CD14-positive monocyte (primary cell): ENCODE data around the gene YBX2. TPM values are rescaled to one million over a fixed set of nuclear protein-coding genes. Genes with fewer than 3 reads are reported as not detected.

ENCODE experiments used
- DNase-seq, 3 donors: peaks; one replicate each; pipeline ENCODE4 v3.0.0-alpha.2; 2011 to 2022
- H2AFZ ChIP-seq: 2 replicates; pipeline ENCODE4 v1.6.0; 2012; ENCODE audit warnings: mild to moderate bottlenecking, low read depth, low read length, inconsistent platforms; ENCODE audit not compliant: insufficient read depth, poor library complexity, severe bottlenecking
- H3K27ac ChIP-seq, 2 donors: 1 replicate in 1 of 2; 2 replicates in 1 of 2; pipeline ENCODE4 v1.5.1; 2012 to 2013; ENCODE audit warnings: low read length in 2 of 2, control low read depth in 1 of 2, inconsistent platforms in 1 of 2, low read depth in 1 of 2, mild to moderate bottlenecking in 1 of 2
- H3K27me3 ChIP-seq, 2 donors: one replicate each; pipeline versions ENCODE4 v1.6.0 to v1.6.1; 2011 to 2013; ENCODE audit warnings: low read length in 2 of 2; ENCODE audit not compliant: control insufficient read depth in 2 of 2, insufficient read depth in 2 of 2
- H3K36me3 ChIP-seq, 2 donors: replicated peaks in 1 of 2; 1 replicate in 1 of 2; 2 replicates in 1 of 2; pipeline versions ENCODE4 v1.5.1 to v1.6.1; 2012 to 2013; ENCODE audit warnings: low read length in 2 of 2, control low read depth in 1 of 2, inconsistent platforms in 1 of 2, mild to moderate bottlenecking in 1 of 2; ENCODE audit not compliant: insufficient read depth in 2 of 2, control insufficient read depth in 1 of 2
- H3K4me1 ChIP-seq, 2 donors: 1 replicate in 1 of 2; 2 replicates in 1 of 2; pipeline versions ENCODE4 v1.5.1 to v1.6.1; 2012 to 2013; ENCODE audit warnings: low read length in 2 of 2, control low read depth in 1 of 2, inconsistent platforms in 1 of 2, mild to moderate bottlenecking in 1 of 2, moderate library complexity in 1 of 2; ENCODE audit not compliant: insufficient read depth in 2 of 2, control insufficient read depth in 1 of 2
- H3K4me2 ChIP-seq: replicated peaks from 2 replicates; pipeline ENCODE3; 2012; ENCODE audit warnings: low read length, moderate library complexity, mild to moderate bottlenecking; ENCODE audit not compliant: poor library complexity, severe bottlenecking; ENCODE audit errors: extremely low read depth
- H3K4me3 ChIP-seq, 3 experiments: fragments of 200-600 bp in 1 of 3; sonication (generic) in 1 of 3; replicated peaks in 1 of 3; 1 replicate in 2 of 3; 2 replicates in 1 of 3; pipeline ENCODE4 v1.5.1; 2011 to 2013; ENCODE audit warnings: low read length in 3 of 3, mild to moderate bottlenecking in 3 of 3, control low read depth in 2 of 3, low read depth in 2 of 3, inconsistent platforms in 1 of 3, moderate library complexity in 1 of 3
- H3K79me2 ChIP-seq: 2 replicates; pipeline ENCODE4 v1.6.0; 2012; ENCODE audit warnings: mild to moderate bottlenecking, control low read depth, inconsistent platforms, low read length, moderate library complexity; ENCODE audit not compliant: insufficient read depth
- H3K9ac ChIP-seq: 2 replicates; pipeline ENCODE4 v1.6.0; 2017; ENCODE audit warnings: low read length, mild to moderate bottlenecking; ENCODE audit not compliant: insufficient read depth, poor library complexity, severe bottlenecking
- H3K9me3 ChIP-seq, 2 donors: replicated peaks in 1 of 2; 1 replicate in 1 of 2; 2 replicates in 1 of 2; pipeline versions ENCODE4 v1.5.1 to v1.6.1; 2012 to 2013; ENCODE audit warnings: low read length in 2 of 2, control low read depth in 1 of 2; ENCODE audit not compliant: control insufficient read depth in 1 of 2, insufficient read depth in 1 of 2
- H4K20me1 ChIP-seq: 2 replicates; pipeline ENCODE4 v1.6.0; 2012; ENCODE audit warnings: mild to moderate bottlenecking, low read length, control low read depth, moderate library complexity; ENCODE audit not compliant: insufficient read depth
- H3K27ac Mint-ChIP-seq, 7 donors: one replicate each; pipeline ENCODE4 v1.8.0; 2020; ENCODE audit warnings: mild to moderate bottlenecking in 7 of 7, mixed read lengths in 7 of 7, moderate library complexity in 6 of 7, inconsistent platforms in 2 of 7
- H3K27me3 Mint-ChIP-seq, 3 donors: one replicate each; pipeline ENCODE4 v1.8.0; 2021 to 2022; ENCODE audit warnings: low read depth in 3 of 3, mild to moderate bottlenecking in 3 of 3, mixed read lengths in 3 of 3, moderate library complexity in 3 of 3, inconsistent platforms in 1 of 3
- H3K36me3 Mint-ChIP-seq, 2 donors: one replicate each; pipeline ENCODE4 v1.8.0; 2020; ENCODE audit warnings: mixed read lengths in 2 of 2, inconsistent platforms in 1 of 2, mild to moderate bottlenecking in 1 of 2
- H3K4me1 Mint-ChIP-seq: one replicate; pipeline ENCODE4 v1.8.0; 2020; ENCODE audit warnings: mild to moderate bottlenecking, mixed read lengths
- H3K4me3 Mint-ChIP-seq, 2 donors: one replicate each; pipeline ENCODE4 v1.8.0; 2020; ENCODE audit warnings: mild to moderate bottlenecking in 2 of 2, mixed read lengths in 2 of 2, moderate library complexity in 1 of 2
- H3K9me3 Mint-ChIP-seq, 7 donors: one replicate each; pipeline ENCODE4 v1.8.0; 2020 to 2022; ENCODE audit warnings: mixed read lengths in 7 of 7, mild to moderate bottlenecking in 6 of 7, moderate library complexity in 6 of 7, inconsistent platforms in 2 of 7
- CTCF ChIP-seq: fragments of 200-600 bp; IDR thresholded peaks from one replicate; pipeline ENCODE4 v1.8.0; 2022; ENCODE audit warnings: antibody characterized with exemption, mild to moderate bottlenecking
- WGBS: methylation state at CpG from one replicate; pipeline ENCODE4 v1.1.5; 2013; ENCODE audit warnings: missing lambda C conversion rate; ENCODE audit not compliant: insufficient coverage; 5-methylcytosine and 5-hydroxymethylcytosine counted together
- intact Hi-C, 2 donors: fragments of 100-400 bp; cut with micrococcal nuclease; formaldehyde crosslinking; loops; one replicate each; pipeline versions ENCODE4 v1.15.0 to v1.15.1; 2023
- polyA plus RNA-seq, 3 donors: library from polyadenylated mRNA; depleted of rRNA in 1 of 3; unstranded in 2 of 3; stranded (reverse) in 1 of 3; fragments of 300-500 nt in 2 of 3; fragments of >200 nt in 1 of 3; fragmentation: Illumina TruSeq in 2 of 3; gene quantifications; 1 replicate in 2 of 3; 2 replicates in 1 of 3; pipeline ENCODE4 v1.2.3, GENCODE V29; 2012 to 2021

Gene YBX2
- polyA plus RNA-seq, 3 donors, result not detected

- intact Hi-C loops, result no loop called here
- no peaks in the 10 kb centered on the region for H4K20me1 ChIP-seq
- peak overlapping the region; percentile 97 for H3K4me2 ChIP-seq
- peaks cover 0 to 9% of the 10 kb centered on the region in 2 donors for H3K36me3 ChIP-seq
- H3K4me1 Mint-ChIP-seq, result peaks cover 42% of the 10 kb centered on the region
- peaks cover 44 to 81% (median 72%) of the 10 kb centered on the region in 3 donors for H3K27me3 Mint-ChIP-seq
- no peak overlapping the region for H3K27ac Mint-ChIP-seq
- H2AFZ ChIP-seq, result peak overlapping the region; percentile 71
- H3K36me3 Mint-ChIP-seq, result peaks cover 11 to 15% of the 10 kb centered on the region in 2 donors
- WGBS, result 33% methylated on average over 2 of the region's 4 CpGs
- no peak for TF ChIP-seq CTCF
- peaks cover 0 to 12% (median 9%) of the 10 kb centered on the region in 7 donors for H3K9me3 Mint-ChIP-seq
- H3K9me3 ChIP-seq, result peaks cover 0 to 7% of the 10 kb centered on the region in 2 donors
- H3K79me2 ChIP-seq, result no peaks in the 10 kb centered on the region
- H3K9ac ChIP-seq, result no peak overlapping the region
- H3K4me3 ChIP-seq, result peak overlapping the region in 2 of 3 experiments; percentile 39 to 81
- peaks cover 20 to 43% of the 10 kb centered on the region in 2 donors for H3K27me3 ChIP-seq
- H3K4me1 ChIP-seq, result peaks cover 31 to 44% of the 10 kb centered on the region in 2 donors
- no peak for DNase-seq
- no peak overlapping the region for H3K27ac ChIP-seq
- H3K4me3 Mint-ChIP-seq, result peak overlapping the region; percentile 73 to 97
Measured at GRCh38 chr17:7263801-7264078, 30.7 kb downstream of the YBX2 start.

GRCh38 chr17:7262935-7263800 lies 31.3 kb downstream of the YBX2 start:
- Histone ChIP-seq H3K79me2 (no peaks in the 10 kb centered on the region), H3K4me2 (peak overlapping the region; percentile 97), H3K27me3 (peaks cover 20 to 43% of the 10 kb centered on the region in 2 donors), H3K9ac (peak overlapping the region; percentile 28), H3K9me3 (peaks cover 0 to 7% of the 10 kb centered on the region in 2 donors), H4K20me1 (no peaks in the 10 kb centered on the region), H2AFZ (peak overlapping the region; percentile 71), H3K4me1 (peaks cover 31 to 45% of the 10 kb centered on the region in 2 donors), H3K36me3 (peaks cover 5 to 15% of the 10 kb centered on the region in 2 donors), H3K4me3 (peak overlapping the region; percentile 39 to 81 (median 42)), H3K27ac (no peak overlapping the region)
- intact Hi-C loops, result no loop called here
- Mint-ChIP-seq H3K27ac (peak overlapping the region in 3 of 7 donors; percentile 5 to 50 (median 19)), H3K9me3 (peaks cover 0 to 12% (median 9%) of the 10 kb centered on the region in 7 donors), H3K4me3 (peak overlapping the region; percentile 73 to 97), H3K36me3 (peaks cover 16 to 21% of the 10 kb centered on the region in 2 donors), H3K27me3 (peaks cover 44 to 79% (median 69%) of the 10 kb centered on the region in 3 donors), H3K4me1 (peaks cover 44% of the 10 kb centered on the region)
- peak in 2 of 3 donors; percentile 49 to 50 for DNase-seq
- no peak for TF ChIP-seq CTCF
- WGBS, result 1% methylated on average over 19 of the region's 26 CpGs
